HG02970 (cell line): ENCODE results near the gene RMDN2.
"Not testable (repeated sequence)": the region's sequence is repeated elsewhere in the genome, so short reads cannot be mapped to it uniquely, and the experiment has no call there.

Experiments
- ATAC-seq: cut with Tn5 transposase; IDR thresholded peaks from one replicate; pipeline ENCODE4 v1.9.1; 2021; ENCODE audit warnings: mild to moderate bottlenecking, moderate library complexity, moderate number of reproducible peaks; ENCODE audit not compliant: unreplicated experiment, low FRiP score

RMDN2 gene

DNA sequence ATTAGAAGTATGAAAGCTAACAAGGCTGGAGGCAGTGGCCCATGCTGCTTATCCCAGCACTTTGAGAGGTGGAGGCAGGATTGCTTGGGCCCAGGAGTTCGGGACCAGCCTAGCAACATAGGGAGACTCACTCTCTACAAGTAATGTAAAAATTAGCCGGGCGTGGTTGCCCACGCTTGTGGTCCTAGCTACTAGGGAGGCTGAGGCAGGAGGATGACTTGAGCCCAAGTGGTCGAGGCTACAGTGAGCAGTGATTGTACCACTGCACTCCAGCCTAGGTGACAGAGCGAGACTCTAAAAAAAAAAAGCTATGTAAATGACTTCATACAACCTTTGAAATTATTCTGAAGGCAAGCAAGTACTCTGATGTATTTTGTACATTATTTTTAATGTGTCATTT lies 1.5 kb downstream of the RMDN2 start:
- no peak for ATAC-seq

DNA sequence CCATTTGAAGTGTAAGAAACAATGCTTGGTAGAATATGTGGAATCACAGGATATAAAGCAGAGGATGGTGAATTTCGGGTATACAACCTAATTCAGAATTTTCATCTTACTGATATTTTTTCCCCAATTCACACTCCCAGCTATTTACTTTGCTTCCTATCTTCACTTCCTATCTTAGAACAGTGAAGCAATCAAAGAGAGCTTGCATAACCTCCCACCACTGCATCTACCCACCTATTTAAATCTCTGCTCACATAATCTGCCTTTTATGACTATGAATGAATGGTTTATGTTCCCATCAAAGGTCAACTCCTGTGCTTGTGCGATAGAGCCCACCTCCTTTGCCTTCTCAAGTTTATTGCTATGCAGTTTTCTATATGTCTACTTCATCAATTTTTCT lies 3.3 kb downstream of the RMDN2 start:
- ATAC-seq, result no peak

DNA sequence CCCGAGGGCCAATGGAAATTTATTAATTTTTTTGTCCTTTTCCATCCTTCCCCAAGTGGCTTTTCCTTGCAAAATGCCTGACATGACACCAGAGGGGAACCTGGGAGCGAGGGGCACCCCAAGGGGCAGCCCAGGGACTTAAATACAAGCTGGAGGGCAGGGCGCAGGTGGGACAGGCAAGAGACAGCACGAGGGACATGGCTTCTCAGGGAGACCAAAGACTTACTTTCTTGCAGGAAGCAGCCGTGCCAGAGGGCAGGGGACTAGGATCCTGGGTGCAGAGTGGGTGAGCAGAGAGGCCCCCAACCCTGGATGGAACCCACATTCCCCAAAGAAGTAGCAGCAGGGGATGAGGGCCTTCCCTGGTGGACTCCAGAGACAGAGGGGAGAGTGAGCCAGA lies 5.3 kb downstream of the RMDN2 start:
- ATAC-seq, result not testable (repeated sequence)

DNA sequence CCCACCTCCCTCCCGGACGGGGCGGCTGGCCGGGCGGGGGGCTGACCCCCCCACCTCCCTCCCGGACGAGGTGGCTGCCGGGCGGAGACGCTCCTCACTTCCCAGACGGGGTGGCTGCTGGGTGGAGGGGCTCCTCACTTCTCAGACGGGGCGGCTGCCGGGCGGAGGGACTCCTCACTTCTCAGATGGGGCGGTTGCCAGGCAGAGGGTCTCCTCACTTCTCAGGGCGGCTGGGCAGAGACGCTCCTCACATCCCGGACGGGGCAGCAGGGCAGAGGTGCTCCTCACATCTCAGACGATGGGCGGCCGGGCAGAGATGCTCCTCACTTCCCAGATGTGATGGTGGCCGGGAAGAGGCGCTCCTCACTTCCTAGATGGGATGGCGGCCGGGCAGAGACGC lies 7.8 kb downstream of the RMDN2 start:
- ATAC-seq, result not testable (repeated sequence)

DNA sequence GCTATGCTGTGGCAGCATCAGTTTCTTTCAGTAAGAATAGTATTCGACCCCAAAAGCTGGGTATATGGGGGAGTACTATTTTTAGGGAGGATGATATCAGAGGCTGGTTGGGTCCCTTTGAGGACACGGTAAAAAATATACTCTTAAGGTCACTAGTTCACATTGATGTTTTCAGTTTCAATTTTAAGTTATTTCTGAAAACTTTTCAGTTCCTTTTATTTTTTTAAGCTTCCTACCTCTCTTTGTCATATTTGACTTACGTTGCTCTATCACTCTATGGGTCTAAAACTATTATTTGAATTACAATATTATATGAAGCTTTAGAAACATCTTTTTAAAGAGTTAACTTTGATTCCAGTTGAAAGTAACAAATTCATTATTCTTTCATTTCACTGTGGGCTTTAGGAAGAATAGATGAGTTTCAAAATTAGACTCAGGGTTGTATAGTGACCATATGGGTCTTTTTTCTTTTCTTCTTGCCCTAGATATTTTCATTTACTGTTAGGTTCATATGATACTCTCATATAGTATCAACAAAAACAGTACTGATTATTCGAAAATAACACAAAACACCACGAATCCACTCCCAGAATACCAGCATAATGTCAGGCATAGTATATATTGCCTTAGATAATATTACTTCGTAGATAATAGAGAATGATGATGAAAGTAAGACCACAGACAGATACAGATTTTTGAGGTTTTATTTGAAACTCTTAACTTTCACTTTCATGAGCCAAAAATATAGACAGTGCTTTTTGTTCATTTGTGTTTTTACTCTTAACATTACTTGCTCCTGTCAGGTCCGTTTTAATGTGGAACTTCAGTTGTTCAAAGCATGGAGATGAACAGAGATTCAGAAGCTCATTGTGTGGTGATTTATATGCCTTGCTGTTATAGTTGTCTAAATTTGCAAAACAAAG lies 9.8 kb downstream of the RMDN2 start:
- ATAC-seq, result peak; percentile 87

DNA sequence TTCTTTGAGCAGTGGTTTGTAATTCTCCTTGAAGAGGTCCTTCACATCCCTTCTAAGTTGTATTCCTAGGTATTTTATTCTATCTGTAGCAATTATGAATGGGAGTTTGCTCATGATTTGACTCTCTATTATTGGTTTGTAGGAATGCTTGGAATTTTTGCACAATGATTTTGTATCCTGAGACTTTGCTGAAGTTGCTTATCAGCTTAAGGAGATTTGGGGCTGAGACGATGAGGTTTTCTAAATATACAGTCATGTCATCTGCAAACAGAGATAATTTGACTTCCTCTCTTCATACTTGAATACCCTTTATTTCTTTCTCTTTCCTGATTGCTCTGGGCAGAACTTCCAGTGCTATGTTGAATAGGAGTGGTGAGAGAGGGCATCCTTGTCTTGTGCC lies 12.5 kb downstream of the RMDN2 start:
- not testable (repeated sequence) for ATAC-seq

DNA sequence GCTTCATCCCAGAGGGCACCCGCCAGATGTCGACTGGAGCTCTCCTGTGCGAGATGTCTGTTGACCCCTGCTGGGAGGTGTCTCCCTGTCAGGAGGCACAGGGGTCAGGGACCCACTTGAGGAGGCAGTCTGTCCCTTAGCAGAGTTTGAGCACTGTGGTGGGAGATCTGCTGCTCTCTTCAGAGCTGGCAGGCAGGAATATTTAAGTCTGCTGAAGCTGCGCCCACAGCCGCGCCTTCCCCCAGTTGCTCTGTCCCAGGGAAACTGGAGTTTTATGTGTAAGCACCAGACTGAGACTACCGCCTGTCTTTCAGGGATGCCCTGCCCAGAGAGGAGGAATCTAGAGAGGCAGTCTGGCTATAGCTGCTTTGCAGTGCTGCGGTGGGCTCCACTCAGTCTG lies 16.2 kb downstream of the RMDN2 start:
- ATAC-seq, result not testable (repeated sequence)

DNA sequence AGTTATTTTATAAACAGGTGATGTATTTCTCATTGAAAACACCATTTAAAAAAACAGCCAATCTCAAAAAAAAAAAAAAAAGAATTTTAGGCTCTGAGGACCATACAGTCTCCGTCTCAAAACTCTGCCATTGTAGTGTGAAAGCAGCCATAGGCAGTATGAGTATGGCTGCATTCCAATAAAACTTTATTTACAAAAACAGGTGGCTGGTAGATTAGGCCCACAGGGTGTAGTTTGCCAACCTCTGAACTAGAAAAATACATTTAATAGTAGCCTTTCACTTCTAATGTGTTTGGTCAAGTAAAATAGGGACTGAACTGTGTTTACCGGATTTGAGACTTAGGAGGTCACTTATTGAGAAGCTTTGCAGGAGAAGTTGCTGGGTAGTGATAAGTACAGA lies 19.2 kb downstream of the RMDN2 start:
- no peak for ATAC-seq

DNA sequence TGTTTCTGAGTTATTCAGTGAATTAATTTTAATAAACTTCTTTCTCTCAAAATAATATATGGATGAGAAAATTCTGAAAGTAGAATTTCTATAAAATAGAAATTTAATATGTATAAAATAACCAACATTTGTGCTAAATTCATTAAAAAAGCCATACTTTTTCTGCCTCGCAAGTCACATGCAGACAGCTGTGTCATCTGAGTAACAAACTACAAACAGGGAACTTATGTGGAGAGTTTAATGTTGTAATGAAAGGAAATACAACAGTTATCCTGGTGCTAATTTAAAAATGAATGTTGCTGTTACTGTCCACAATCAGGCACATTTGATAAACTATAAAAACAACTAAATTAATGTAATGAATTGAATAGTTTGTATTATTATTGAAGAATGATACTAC lies 22.2 kb downstream of the RMDN2 start:
- ATAC-seq, result no peak

DNA sequence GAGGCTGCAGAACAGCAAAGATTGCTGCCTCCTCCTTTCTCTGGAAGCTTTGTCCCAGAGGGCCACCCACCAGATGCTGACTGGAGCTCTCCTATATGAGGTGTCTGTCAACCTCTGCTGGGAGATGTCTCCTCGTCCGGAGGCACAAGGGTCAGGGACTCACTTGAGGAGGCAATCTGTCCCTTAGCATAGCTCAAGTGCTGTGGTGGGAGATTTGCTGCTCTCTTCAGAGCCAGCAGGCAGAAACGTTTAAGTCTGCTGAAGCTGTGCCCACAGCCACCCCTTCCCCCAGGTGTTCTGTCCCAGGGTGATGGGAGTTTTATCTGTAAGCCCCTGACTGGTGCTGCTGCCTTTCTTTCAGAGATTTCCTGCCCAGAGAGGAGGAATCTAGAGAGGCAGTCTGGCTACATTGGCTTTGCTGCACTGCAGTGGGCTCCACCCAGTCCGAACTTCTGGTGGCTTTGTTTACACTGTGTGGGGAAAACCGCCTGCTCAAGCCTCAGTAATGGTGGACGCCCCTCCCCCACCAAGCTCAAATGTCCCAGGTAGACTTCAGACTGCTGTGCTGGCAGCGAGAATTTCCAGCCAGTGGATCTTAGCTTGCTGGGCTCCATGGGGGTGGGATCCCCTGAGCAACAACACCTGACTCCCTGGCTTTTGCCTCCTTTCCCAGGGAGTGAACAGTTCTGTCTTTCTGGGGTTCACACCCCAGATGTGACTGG lies 37.1 kb downstream of the RMDN2 start:
- not testable (repeated sequence) for ATAC-seq

DNA sequence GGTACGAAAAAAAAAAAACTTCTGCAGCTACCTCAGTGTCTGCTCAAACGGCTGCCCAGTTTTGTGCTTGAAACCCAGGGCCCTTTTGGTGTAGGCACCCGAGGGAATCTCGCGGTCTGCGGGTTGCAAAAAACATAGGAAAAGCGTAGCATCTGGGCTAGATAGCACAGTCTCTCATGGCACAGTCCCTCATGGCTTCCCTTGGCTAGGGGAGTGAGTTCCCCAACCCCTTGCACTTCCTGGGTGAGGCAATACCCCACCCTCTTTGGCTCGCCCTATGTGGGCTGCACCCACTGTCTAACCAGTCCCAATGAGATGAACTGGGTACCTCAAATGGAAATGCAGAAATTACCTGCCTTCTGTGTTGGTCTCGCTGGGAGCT lies 37.6 kb downstream of the RMDN2 start:
- ATAC-seq, result not testable (repeated sequence)

DNA sequence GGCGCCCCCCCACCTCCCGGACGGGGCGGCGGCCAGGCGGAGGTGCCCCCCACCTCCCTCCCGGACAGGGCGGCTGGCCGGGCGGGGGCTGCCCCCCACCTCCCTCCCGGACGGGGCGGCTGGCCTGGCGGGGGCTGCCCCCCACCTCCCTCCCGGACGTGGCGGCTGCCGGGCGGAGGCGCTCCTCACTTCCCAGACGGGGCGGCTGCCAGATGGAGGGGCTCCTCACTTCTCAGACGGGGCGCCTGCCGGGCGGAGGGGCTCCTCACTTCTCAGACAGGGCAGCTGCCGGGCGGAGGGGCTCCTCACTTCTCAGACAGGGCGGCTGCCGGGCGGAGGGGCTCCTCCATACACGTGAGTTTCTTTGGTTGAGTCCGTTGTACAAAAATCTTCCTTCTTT lies 38.8 kb downstream of the RMDN2 start:
- not testable (repeated sequence) for ATAC-seq

DNA sequence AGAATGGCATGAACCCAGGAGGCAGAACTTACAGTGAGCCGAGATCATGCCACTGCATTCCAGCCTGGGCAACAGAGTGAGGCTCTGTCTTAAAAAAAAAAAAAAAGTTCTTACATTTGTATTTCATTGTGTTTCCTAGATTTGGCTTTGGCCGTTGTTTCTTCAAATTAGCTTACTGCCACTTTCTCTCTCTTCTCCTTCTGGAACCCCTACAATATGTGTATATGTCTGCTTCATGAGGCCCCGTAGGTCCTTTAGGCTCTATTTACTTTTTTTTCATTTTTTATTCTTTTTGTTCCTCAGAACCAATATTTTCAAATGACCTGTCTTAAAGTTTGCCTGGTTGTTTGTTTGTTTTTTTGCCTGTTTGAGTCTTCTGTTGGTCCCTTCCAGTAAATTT lies 41.2 kb downstream of the RMDN2 start:
- ATAC-seq, result no peak

DNA sequence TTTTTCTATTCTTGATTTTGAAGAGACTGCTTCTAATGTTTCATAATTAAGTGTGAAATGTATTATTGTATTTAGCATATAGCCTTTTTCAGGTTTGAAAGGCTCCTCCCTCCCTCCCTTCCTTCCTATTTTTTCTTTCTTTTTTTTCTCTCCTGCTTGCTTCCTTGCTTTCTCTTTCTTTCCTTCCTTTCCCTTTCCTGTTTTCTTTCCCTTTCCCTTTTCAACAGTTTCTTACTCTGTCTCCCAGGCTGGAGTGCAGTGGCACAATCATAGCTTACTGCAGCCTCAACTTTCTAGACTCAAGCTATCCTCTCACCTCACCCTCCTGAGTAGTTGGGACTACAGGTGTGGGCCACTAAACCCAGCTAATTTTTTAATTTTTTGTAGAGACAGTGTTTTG lies 44.6 kb downstream of the RMDN2 start:
- no peak for ATAC-seq

DNA sequence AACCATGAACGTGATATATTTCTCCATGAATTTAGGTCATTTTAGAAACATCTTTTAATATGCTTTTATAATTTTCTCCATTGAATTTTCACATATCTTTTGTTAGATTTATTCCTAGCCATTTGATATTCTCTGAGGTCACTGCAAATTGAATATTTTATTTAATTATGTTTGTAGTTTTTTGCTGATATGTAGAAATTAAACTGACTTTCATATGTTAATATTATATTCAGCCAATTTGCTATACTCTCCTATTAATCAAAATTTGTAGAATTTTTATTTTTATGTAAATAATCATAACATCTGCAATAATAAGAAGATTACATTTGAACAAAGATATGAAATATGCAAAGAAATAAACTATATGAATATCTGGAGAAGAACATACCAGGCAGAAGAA lies 46.9 kb downstream of the RMDN2 start:
- no peak for ATAC-seq

DNA sequence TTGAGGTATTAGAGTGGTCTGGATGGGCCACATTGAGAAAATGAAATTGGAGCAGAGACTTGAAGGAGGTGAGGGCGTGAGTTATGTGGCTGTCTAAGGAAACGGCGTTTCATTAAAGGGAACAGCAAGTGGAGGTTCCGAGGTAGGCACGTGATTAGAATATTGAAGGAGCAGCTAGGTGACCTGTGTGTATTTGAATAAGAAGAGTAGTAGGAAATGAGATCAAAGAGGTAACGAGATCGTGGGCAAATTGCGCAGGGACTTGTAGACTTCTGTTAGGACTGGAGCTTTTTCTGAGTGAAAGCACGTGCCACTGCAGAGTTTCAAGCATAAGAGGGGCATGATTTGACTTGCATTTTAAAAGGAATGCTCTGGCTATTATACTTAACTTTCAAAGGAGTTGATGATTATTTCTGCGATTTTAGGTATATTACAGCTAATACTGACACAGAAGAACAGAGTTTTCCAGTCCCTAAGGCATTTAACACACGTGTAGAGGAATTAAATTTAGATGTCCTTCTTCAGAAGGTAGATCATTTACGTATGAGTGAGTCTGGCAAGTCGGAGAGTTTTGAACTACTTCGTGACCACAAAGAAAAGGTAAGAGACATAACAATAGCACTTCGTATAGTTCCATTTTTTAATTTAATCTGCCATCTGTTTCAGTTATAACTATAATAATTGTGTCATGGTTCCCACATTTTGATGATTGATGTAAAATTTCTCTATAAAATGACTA lies 48.7 kb downstream of the RMDN2 start:
- ATAC-seq, result no peak

DNA sequence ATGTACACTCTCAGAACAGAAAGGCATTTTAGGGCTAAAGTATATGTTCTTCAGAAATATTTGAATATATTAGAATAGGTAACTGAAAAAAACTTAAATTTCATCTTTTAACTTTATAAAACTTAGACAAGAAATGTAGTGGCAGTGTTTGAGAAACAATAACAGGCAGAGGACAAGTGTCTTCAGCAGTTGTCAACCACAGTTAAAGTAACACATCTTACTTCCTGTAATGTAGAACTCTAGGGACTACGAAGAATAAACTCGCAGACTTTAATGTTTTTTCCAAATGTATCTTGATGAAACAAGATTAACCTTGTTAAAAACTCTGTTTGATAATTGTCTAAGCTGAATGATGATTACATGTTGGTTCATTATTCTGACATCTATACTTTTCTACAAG lies 50.7 kb downstream of the RMDN2 start:
- no peak for ATAC-seq

DNA sequence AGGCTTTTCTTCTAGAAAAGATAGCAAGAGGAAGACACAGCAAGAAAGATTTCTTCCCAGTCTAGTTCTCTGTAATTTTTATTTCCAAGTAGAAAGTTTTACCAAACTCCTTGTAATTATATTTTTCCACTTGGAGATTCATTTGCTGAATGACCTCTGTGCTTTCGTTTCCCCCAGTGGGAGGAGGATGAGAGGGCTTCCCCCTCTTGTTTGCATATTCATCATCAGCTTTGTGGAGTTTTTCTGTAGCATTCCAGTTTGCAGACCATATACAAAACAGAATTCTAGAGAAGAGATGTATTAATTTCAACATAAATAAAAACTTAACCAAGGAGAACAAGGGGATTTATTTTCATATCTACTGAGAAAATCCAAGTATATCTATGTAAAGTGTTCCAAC lies 51.3 kb downstream of the RMDN2 start:
- ATAC-seq, result no peak

DNA sequence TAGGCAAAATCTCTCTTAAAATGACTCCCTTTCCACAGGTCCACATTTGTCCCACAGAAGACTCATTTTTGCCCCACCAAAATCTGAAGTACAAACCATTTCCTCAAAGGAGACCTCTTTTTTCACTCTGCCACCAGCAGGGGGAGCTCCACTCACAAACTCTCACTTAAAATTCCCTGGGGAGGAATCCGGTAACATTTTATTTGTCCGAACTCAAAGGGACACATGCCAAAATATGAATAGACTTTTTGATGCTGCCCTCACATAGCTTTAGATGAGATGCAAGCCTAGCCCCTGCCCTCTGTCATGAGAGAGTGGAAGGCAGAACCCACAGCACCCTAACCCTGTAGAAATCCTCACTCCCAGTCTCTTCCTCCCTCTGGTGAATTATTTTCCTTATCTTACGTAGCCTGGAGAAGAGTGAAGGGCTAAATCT lies 57.1 kb downstream of the RMDN2 start:
- ATAC-seq, result no peak

DNA sequence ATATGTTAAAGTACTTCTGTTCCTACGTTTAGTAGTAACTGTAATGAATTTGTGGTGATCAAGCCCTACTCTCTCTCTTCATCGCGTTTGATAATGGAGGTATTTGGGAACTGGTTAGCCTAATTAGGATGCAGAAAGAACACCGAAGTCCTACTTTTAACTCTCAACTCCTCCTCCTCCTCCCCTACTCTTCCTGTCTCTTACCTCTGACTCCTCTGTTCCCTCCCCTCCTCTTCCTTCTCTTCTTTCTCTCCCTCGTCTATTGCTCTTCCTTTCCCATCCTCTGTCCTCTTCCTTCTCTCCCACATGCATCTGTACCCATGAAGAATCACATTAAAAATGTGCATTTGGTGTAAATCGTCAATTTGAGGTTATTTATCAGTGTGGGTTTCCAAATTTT lies 57.8 kb downstream of the RMDN2 start:
- ATAC-seq, result no peak

DNA sequence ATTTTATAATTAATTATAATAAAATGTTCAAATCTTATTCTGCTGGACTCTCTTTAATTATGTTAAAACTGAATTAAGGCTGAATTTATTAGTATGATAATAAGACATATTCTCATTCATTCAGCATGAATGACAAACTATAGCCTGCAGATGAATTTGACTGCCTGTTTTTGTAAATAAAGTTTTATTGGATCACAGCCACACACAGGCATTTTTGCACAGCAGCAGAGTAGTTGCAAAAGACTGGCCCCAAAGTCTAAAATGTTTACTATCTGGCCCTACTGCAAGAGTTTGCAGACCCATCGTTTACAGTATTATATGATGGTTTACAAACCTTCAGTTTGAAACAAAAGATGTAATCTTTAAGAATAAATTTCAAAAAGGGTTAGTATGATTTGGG lies 58.6 kb downstream of the RMDN2 start:
- no peak for ATAC-seq
